ENCODE data around the gene ADAP1. TPM values are rescaled to one million over a fixed set of nuclear protein-coding genes. Genes with fewer than 3 reads are reported as not detected.
A peak's percentile ranks its signal among the peaks of the same experiment; 100 is the strongest.

Gene ADAP1
- total RNA-seq, 1 experiment from 2014 or later: 6.2 TPM

DNA sequence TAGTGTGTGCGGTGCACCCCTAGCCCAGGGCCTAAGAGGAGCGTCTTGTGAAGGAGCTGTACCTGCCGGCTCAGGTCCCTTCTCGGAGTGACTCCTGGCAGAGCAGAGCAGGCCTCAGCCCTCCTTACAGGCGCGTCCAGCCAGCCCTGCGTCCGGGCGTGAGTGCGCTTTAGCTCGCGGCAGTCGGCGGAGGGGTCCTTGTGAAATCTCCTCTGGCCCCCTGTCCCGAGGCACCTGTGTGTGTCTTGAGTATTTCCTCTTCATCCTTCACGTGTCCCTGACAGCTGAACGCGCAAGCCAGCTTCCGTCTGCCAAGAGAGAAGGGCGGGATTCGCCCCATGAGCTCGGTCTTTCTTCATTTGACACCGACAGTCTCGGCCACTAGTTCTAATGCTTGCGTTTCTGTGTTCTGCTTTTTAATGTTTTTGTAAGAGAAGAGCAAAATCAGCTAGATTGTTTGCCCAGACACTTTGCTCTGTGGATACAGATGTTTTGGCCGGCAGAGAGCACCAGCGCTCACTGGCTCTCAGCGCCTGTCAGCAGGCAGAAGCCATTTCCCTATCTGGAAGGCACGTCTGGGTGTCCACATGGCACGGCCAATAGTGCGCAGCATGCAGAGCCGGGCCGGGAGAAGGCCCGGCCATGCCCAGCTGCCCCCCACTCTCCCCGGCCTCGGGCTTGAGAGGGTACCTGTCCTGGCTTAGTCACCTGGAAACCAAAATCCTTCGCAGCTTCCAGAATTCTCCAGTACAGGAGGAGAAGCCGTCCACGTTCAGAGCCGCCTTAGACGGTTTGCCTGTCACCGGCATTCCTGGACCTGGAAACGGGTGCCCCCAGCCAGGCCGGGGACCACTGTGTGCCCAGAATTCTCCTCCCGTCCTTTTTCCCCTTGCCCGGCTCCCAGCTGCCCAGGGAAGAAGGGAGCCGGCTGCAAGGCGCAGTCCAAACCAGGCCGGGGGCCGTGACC lies 71.1 kb downstream of the ADAP1 start:
- Histone ChIP-seq H3K23me2 (ENCODE audit: insufficient read length, low read depth, low read length, poor library complexity, severe bottlenecking) (no peaks in the 10 kb centered on the region), H3K23ac (ENCODE audit: insufficient read length, low read depth, low read length) (no peak overlapping the region), H3K4ac (ENCODE audit: low read depth, low read length) (no peak overlapping the region), H2BK20ac (ENCODE audit: low read depth, low read length, poor library complexity, severe bottlenecking) (no peak overlapping the region), H3K79me2 (ENCODE audit: insufficient read depth, low read length) (peaks cover 57% of the 10 kb centered on the region; the same call in 1 of the 2 replicates), H3K14ac (ENCODE audit: insufficient read depth, low read length) (no peak overlapping the region; the same call in 1 of the 2 replicates), H3K9ac (ENCODE audit: extremely low read depth, insufficient read length, low read length) (no peak overlapping the region), H2AFZ (ENCODE audit: low read length) (no peak overlapping the region), H3K27ac (ENCODE audit: insufficient read length, low read depth, low read length) (no peak overlapping the region), H4K91ac (ENCODE audit: insufficient read length, low read depth, low read length) (no peak overlapping the region), H3K56ac (ENCODE audit: insufficient read length, low read depth, low read length) (no peak overlapping the region), H2BK120ac (ENCODE audit: low read depth, low read length, poor library complexity, severe bottlenecking) (no peak overlapping the region), H2BK15ac (ENCODE audit: low read depth, low read length) (no peak overlapping the region), H3K27me3 (ENCODE audit: insufficient read depth, low read length) (no peaks in the 10 kb centered on the region), H3K4me1 (ENCODE audit: insufficient read depth, low read length) (no peaks in the 10 kb centered on the region), H3K9me3 (ENCODE audit: control insufficient read depth, low read depth, low read length) (no peaks in the 10 kb centered on the region), H4K8ac (replicated peaks; ENCODE audit: insufficient read length, low read depth, low read length) (no peak overlapping the region), H3K79me1 (ENCODE audit: insufficient read depth, low read depth, low read length, poor library complexity, severe bottlenecking) (peaks cover 9% of the 10 kb centered on the region), H3T11ph (ENCODE audit: low read length) (no peak overlapping the region), H3K18ac (ENCODE audit: insufficient read length, low read depth, low read length) (no peak overlapping the region), H3K4me2 (ENCODE audit: insufficient read depth, insufficient read length, low read length) (no peak overlapping the region), H2BK12ac (ENCODE audit: insufficient read length, low read depth, low read length) (no peak overlapping the region), H2BK5ac (ENCODE audit: insufficient read length, low read length) (no peak overlapping the region), H4K20me1 (ENCODE audit: control insufficient read depth, insufficient read depth, insufficient read length) (no peaks in the 10 kb centered on the region), H2AK5ac (ENCODE audit: insufficient read length, low read length) (no peak overlapping the region), H4K5ac (ENCODE audit: insufficient read length, low read depth, low read length) (no peak overlapping the region)
- Mint-ChIP-seq H3K36me3 (ENCODE audit: insufficient read depth in 1 of 3, low read depth in 3 of 3) (peaks cover 12 to 32% (median 31%) of the 10 kb centered on the region in 3 experiments), H3K9me3 (peaks cover 0 to 3% of the 10 kb centered on the region in 2 experiments; a peak in 1 of 5 replicates), H3K27me3 (ENCODE audit: low read depth) (no peaks in the 10 kb centered on the region), H3K27ac (peak overlapping the region in 2 of 3 experiments; percentile 53 to 79; a peak in 3 of 7 replicates), H3K4me3 (no peak overlapping the region), H3K4me1 (peaks cover 6 to 7% of the 10 kb centered on the region in 2 experiments)
- no CpG with 5 or more reads among the region's 50 CpGs for WGBS (ENCODE audit: extremely low coverage, insufficient read length, low lambda C conversion rate)
- DNase-seq: no peak
- TF ChIP-seq, protein P1, sequence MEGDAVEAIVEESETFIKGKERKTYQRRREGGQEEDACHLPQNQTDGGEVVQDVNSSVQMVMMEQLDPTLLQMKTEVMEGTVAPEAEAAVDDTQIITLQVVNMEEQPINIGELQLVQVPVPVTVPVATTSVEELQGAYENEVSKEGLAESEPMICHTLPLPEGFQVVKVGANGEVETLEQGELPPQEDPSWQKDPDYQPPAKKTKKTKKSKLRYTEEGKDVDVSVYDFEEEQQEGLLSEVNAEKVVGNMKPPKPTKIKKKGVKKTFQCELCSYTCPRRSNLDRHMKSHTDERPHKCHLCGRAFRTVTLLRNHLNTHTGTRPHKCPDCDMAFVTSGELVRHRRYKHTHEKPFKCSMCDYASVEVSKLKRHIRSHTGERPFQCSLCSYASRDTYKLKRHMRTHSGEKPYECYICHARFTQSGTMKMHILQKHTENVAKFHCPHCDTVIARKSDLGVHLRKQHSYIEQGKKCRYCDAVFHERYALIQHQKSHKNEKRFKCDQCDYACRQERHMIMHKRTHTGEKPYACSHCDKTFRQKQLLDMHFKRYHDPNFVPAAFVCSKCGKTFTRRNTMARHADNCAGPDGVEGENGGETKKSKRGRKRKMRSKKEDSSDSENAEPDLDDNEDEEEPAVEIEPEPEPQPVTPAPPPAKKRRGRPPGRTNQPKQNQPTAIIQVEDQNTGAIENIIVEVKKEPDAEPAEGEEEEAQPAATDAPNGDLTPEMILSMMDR (conservative IDR thresholded peaks at IDR 0.05): no peak

Data from H9 (cell line).